A549 (cell line): ENCODE data around the gene CDC5L.

Source experiments
- CBX2 ChIP-seq: fragments of 200-600 bp; sonication (generic); IDR thresholded peaks from 2 replicates; pipeline ENCODE4 v1.6.1; 2016; ENCODE audit warnings: low read depth, mild to moderate bottlenecking, borderline replicate concordance
- CBX8 ChIP-seq: fragments of 200-600 bp; sonication (generic); IDR thresholded peaks from 2 replicates; pipeline ENCODE4 v1.6.1; 2016
- CTCF ChIP-seq: fragments of >200 bp; sonication (Bioruptor Twin); formaldehyde crosslinking; IDR thresholded peaks from 3 replicates; pipeline ENCODE4 v1.5.1; 2016
- JUN ChIP-seq, 2 experiments: fragments of >200 bp; sonication (Bioruptor Twin); formaldehyde crosslinking; IDR thresholded peaks; 2 replicates in 1 of 2; 3 replicates in 1 of 2; pipeline ENCODE4 v1.6.1; 2016 to 2017
- KDM1A ChIP-seq: fragments of 200-600 bp; sonication (generic); IDR thresholded peaks from 2 replicates; pipeline ENCODE4 v1.6.1; 2016; ENCODE audit warnings: low read depth, mild to moderate bottlenecking
- MAX ChIP-seq: IDR thresholded peaks from 2 replicates; pipeline ENCODE4 v1.6.1; 2012
- POLR2A ChIP-seq: IDR thresholded peaks from 2 replicates; pipeline ENCODE4 v1.6.1; 2012; ENCODE audit warnings: mild to moderate bottlenecking, low read length
- RAD21 ChIP-seq, 2 experiments: fragments of >200 bp in 1 of 2; sonication (Bioruptor Twin) in 1 of 2; formaldehyde crosslinking in 1 of 2; IDR thresholded peaks in 1 of 2; conservative IDR thresholded peaks in 1 of 2; 2 replicates in 1 of 2; 3 replicates in 1 of 2; pipeline ENCODE4 v1.6.1; 2012 to 2018; ENCODE audit warnings: inconsistent platforms in 1 of 2
- RFX5 ChIP-seq: fragments of 450-650 bp; IDR thresholded peaks from 2 replicates; pipeline ENCODE4 v1.7.1; 2014; ENCODE audit warnings: antibody characterized with exemption, mild to moderate bottlenecking, moderate library complexity
- RNF2 ChIP-seq: fragments of 200-600 bp; sonication (generic); IDR thresholded peaks from 2 replicates; pipeline ENCODE4 v1.6.1; 2016; ENCODE audit warnings: low read depth, mild to moderate bottlenecking, antibody characterized with exemption, moderate library complexity, borderline replicate concordance
- SMC3 ChIP-seq: fragments of >200 bp; sonication (Bioruptor Twin); formaldehyde crosslinking; IDR thresholded peaks from 3 replicates; pipeline ENCODE4 v1.6.1; 2018; ENCODE audit warnings: inconsistent platforms

DNA sequence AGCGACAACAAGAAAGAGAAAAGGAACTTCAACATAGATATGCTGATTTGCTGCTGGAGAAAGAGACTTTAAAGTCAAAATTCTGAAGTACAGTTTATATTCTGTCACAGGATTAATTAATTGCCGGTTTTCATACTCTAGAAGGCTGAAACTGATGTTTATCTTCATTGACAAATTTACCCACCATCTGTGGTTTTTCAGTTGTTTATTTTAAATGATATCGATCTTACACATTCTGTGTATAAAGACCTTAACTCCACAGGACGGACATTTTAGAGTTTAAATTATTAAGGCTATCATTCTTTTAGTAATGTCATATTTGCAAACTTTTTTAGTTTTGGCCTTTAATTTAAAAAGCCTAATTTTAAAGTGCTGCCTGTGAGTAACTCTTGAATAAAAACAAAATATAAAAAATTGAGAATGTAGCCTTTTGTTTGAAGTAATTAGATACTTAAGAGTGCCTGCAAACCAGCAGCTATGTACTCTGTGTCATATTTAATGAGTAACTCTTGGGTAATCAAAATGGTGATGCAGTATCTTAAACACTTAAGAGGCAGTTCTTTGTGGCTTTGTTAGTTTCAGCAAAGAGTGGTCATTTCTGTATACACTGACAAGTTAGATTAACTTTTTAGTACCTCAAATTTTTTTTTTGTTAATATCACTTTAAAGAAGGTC lies 59.3 kb downstream of the CDC5L start:
- TF ChIP-seq RFX5 (no peak), CBX8 (no peak), CTCF (no peak), POLR2A (no peak), CBX2 (no peak), RNF2 (no peak), SMC3 (no peak), JUN (IDR thresholded peaks at IDR 0.05) (no peak), RAD21 (conservative IDR thresholded peaks at IDR 0.05 in 1 of 2, IDR thresholded peaks at IDR 0.05 in 1 of 2) (no peak), KDM1A (no peak), MAX (no peak)
